HG03558 (cell line): ENCODE measurements around the gene PTPRQ.

Experiments
- ATAC-seq: cut with Tn5 transposase; IDR thresholded peaks from one replicate; pipeline ENCODE4 v1.9.1; 2021; ENCODE audit warnings: moderate number of reproducible peaks; ENCODE audit not compliant: unreplicated experiment; ENCODE audit errors: extremely low read depth

The PTPRQ gene

DNA sequence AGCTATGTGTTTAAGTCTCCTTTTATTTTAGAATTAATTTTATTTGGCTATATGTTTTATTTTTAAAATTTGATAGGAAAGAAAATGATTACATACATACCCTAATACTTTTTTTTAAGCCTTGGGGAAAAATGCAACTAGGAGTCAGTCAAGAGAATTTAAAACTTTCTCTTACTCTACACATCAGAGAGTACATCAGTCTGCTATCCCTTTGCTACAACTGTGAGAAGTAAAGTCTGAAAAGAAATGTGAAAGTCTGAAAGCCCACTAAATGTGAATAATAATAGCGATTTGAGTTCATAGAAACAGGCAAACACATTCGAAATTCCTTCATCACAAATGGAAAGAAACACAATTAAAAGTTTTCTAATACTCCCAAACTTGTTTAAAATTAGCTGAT is 95.0 kb downstream of the PTPRQ start:
- ATAC-seq = no peak

DNA sequence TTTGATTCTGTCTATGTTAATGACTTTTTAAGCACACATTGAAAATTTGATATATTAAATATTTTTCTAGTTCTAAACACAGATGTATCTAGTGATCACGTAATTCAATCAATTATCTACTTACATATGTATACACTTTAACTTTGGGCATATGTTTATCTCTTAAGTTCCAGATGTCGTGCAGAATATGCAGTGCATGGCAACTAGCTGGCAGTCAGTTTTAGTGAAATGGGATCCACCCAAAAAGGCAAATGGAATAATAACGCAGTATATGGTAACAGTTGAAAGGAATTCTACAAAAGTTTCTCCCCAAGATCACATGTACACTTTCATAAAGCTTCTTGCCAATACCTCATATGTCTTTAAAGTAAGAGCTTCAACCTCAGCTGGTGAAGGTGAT is 105.3 kb downstream of the PTPRQ start:
- ATAC-seq = no peak

- no peak for ATAC-seq
Observed at GRCh38 chr12:80551897-80552296, 107.9 kb downstream of the PTPRQ start.

GRCh38 chr12:80553316-80553715 is 109.3 kb downstream of the PTPRQ start:
- ATAC-seq = no peak

GRCh38 chr12:80556566-80556965 is 112.5 kb downstream of the PTPRQ start:
- no peak for ATAC-seq

DNA sequence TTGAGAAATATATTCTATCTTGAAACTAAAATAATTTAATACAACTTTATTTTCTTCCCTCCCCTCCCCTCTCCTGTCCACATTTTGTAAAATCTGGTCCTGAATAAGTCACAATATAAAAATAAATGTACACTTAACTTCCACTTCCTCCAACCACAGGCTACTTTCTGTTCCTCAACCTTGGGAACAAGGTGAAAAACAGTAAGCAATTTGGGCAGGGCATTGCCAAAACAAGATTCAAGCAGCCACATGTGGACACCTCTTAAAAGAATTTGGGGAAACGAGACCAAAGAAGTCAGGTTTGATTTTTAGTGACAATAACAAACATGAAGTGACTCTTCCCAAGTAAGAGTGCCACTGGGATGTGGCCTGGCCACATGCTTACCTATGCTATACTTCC is 115.7 kb downstream of the PTPRQ start:
- ATAC-seq = no peak

- ATAC-seq = no peak
Observed at GRCh38 chr12:80565271-80565670, 121.2 kb downstream of the PTPRQ start.

GRCh38 chr12:80567401-80567800 is 123.4 kb downstream of the PTPRQ start:
- ATAC-seq = no peak

- no peak for ATAC-seq
Observed at GRCh38 chr12:80576641-80577418, 132.8 kb downstream of the PTPRQ start.

DNA sequence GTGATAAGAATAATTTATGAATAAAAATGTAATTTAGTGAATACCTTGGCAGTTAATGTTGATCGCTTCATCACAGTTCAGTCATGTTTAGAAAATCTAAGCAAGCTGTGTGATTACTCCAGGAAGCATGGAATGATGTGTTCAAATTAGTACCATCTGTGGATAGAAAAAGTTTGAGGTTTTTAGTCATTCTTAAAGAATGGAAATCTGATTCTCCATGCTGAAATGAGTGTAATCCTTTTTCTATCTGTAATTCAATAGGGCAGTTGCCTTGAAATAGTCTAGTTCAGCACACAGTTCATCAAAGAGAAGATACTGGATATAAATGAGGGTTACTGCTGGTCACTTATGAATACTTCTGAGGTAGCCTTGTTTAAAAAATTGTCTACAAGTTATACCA is 136.2 kb downstream of the PTPRQ start:
- ATAC-seq = no peak

GRCh38 chr12:80581783-80582182 is 137.7 kb downstream of the PTPRQ start:
- no peak for ATAC-seq

DNA sequence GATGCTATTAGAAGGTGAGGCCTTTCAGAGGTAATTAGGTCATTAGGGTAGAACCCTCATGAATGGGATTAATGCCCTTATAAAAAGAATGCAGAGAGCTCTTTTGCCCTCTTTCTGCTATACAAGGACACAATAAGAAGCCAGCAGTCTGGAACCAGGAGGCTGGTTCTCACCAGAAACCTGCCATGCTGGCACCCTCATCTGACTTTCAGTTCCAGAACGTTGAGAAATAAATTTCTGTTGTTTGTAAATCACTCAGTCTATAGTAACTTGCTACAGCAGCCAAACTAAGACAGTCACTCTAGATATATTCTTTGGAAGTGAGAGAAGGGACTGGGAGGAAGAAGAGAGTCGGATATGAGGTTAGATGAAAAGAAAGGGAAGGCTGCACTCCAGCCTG is 138.4 kb downstream of the PTPRQ start:
- no peak for ATAC-seq

GRCh38 chr12:80589077-80589476 is 145.0 kb downstream of the PTPRQ start:
- no peak for ATAC-seq

GRCh38 chr12:80590085-80590484 is 146.1 kb downstream of the PTPRQ start:
- no peak for ATAC-seq

DNA sequence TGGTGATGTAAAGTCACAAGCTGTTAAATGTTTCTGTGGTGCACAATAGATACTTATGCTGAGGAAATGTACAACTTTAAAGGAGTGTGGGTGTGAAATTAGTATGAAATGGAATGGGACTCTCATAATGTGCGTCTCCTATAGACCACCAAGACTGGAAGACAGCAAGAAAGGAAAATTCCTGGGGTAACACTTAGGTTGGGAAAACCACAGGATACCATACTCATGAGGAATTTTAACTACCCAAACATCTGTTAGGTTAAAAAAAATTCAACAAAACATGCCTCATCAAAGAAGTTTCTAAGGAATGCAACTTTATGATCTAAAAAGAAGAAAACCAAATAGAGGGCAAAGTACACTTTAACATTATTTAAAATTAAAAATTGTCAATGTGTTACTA is 149.7 kb downstream of the PTPRQ start:
- no peak for ATAC-seq

DNA sequence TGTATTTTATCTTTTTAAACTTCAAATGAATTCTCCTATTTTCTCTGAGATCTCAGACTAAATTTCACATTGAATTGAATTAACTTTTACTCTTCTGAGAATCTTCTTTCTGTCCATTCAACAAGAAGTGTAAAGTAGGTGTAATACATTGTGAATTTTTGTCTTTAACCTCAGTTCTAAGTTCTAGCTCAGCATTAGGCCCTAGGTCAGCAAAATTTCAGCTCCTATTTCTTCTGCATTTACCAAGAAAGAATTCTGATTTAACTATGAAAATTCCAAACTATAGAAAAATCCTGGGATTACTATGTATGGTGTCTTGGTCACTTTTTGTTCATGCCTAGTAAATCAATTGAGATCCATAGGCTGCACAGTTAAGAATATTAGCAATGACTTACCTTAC is 152.5 kb downstream of the PTPRQ start:
- ATAC-seq = no peak

DNA sequence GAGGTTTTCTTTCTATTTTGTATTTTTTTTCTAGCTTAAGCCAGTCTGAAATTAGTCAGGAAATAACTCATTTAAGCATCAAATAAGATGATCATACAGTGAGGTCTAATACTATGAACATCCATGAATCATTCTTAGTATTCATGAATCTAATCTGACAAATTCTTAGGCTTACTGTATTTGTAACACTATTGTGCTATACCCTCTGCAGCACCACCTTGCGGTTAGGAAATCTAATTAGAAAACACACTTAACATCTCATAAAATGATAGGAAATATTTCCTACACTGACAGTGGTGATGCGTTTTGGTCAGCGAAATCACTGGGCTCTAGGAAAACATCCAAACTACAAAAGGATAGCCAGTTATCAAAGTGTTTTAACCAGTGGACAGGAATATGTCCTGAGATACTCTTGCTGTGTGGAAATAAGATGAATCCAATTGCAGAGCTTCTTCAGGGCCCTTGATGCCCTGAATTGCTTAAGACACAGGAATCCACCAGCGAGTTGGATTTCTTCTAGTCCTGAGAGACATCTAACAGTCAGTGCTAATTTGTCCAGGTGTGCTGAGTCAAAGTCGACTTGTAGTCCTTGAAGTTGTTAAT is 154.1 kb downstream of the PTPRQ start:
- ATAC-seq = no peak

- no peak for ATAC-seq
Observed at GRCh38 chr12:80602455-80602854, 158.4 kb downstream of the PTPRQ start.

- ATAC-seq = no peak
Observed at GRCh38 chr12:80607361-80608135, 163.5 kb downstream of the PTPRQ start.

DNA sequence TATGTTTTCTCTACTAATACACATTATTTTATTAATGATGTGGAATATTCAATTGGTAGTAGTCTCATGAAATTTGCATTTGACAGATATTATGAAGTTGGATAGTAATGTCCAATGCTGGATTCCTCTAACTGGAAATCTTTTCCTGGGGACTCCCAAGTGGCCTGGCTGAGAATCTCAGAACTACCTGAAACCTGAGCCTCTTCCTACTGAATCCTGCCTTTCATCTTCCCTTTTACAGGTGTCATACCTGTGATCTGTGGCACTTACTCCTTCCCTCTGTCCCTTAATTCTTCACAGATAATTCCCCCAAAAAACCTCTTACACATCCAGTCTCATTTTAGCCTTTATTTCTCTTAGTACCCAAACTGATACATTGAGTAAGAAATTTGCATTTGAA is 173.7 kb downstream of the PTPRQ start:
- ATAC-seq = no peak

DNA sequence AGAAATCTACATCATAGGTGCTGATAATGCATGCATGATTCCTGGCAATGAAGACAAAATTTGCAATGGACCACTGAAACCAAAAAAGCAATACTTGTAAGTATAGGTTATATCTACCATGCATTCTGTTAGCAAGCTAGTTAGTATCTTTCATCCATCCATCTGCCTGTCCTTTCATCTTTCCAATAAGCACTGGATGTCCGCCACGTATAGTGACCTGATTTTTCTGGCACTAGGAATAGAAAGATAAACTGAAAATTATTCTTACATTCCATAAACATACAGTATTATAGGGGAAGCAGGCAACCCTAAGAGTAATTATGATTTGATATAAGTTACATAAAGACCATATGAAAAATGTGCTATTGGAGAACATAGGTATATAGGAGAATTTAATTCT is 176.2 kb downstream of the PTPRQ start:
- ATAC-seq = no peak
